IMR-90 (cell line): ENCODE data around the gene COPZ1. TPM values are rescaled to one million over a fixed set of nuclear protein-coding genes. Genes with fewer than 3 reads are reported as not detected.

Experiments used
- ATAC-seq: fragments of 200-7000 bp; cut with Tn5 transposase; 2 replicates; pipeline ENCODE4 v1.9.1; 2020; ENCODE audit warnings: low read depth, mild to moderate bottlenecking, moderate library complexity
- BruUV-seq: library from RNA; stranded (reverse); fragments of 400-500 nt; replicated peaks from 2 replicates; lab custom pipeline; 2021; lab: Mats Ljungman, UMichigan
- CTCF ChIA-PET: fragments of 300-600 bp; formaldehyde crosslinking; extraction: SDS; loops from one replicate; lab custom pipeline; 2021; ENCODE audit warnings: antibody characterized with exemption; lab: Yijun Ruan, JAX
- POLR2A ChIA-PET: fragments of 300-600 bp; sonication (Branson Sonifier 250); formaldehyde crosslinking; loops from one replicate; lab custom pipeline; 2022; ENCODE audit warnings: antibody characterized with exemption; ENCODE audit not compliant: unreplicated experiment; lab: Charles Lee
- DNase-seq: peaks from one replicate; pipeline ENCODE4 v3.0.0; 2013
- H2AFZ ChIP-seq: replicated peaks from 2 replicates; pipeline ENCODE3; 2013; ENCODE audit warnings: low read length, mild to moderate bottlenecking; ENCODE audit not compliant: poor library complexity
- H2AK5ac ChIP-seq: 2 replicates; pipeline ENCODE4 v1.6.1; 2013; ENCODE audit warnings: low read depth, low read length, inconsistent platforms
- H2AK9ac ChIP-seq: replicated peaks from 2 replicates; pipeline ENCODE3; 2013; ENCODE audit warnings: mild to moderate bottlenecking, low read depth, low read length, moderate library complexity; ENCODE audit not compliant: poor library complexity
- H2BK120ac ChIP-seq: 2 replicates; pipeline ENCODE4 v1.6.1; 2013; ENCODE audit warnings: low read depth, low read length, inconsistent platforms
- H2BK15ac ChIP-seq: 3 replicates; pipeline ENCODE4 v1.6.1; 2013; ENCODE audit warnings: low read depth, low read length, inconsistent platforms
- H2BK20ac ChIP-seq: 2 replicates; pipeline ENCODE4 v1.6.1; 2013; ENCODE audit warnings: low read depth, mild to moderate bottlenecking, inconsistent platforms, low read length, moderate library complexity
- H2BK5ac ChIP-seq: 2 replicates; pipeline ENCODE4 v1.6.1; 2013; ENCODE audit warnings: mild to moderate bottlenecking, low read depth, low read length, inconsistent platforms; ENCODE audit not compliant: poor library complexity, severe bottlenecking
- H3K14ac ChIP-seq: replicated peaks from 2 replicates; pipeline ENCODE4 v1.6.1; 2013; ENCODE audit warnings: low read depth, low read length, inconsistent platforms
- H3K18ac ChIP-seq: 2 replicates; pipeline ENCODE4 v1.6.1; 2013; ENCODE audit warnings: low read depth, low read length, control low read depth
- H3K23ac ChIP-seq: 2 replicates; pipeline ENCODE4 v1.6.1; 2013; ENCODE audit warnings: low read depth, low read length, inconsistent platforms
- H3K27ac ChIP-seq: 2 replicates; pipeline ENCODE4 v1.5.1; 2013; ENCODE audit warnings: mild to moderate bottlenecking, control low read depth, low read length; ENCODE audit not compliant: insufficient read depth
- H3K27me3 ChIP-seq: 2 replicates; pipeline ENCODE4 v1.6.1; 2013; ENCODE audit warnings: low read length; ENCODE audit not compliant: control insufficient read depth, insufficient read depth
- H3K36me3 ChIP-seq: 2 replicates; pipeline ENCODE4 v1.6.1; 2013; ENCODE audit warnings: low read length, mixed read lengths; ENCODE audit not compliant: control insufficient read depth, insufficient read depth
- H3K4ac ChIP-seq: 2 replicates; pipeline ENCODE4 v1.6.1; 2013; ENCODE audit warnings: low read depth, low read length, inconsistent platforms
- H3K4me1 ChIP-seq: 2 replicates; pipeline ENCODE4 v1.6.1; 2013; ENCODE audit warnings: low read length, mixed read lengths; ENCODE audit not compliant: control insufficient read depth, insufficient read depth
- H3K4me2 ChIP-seq: 2 replicates; pipeline ENCODE4 v1.6.1; 2013; ENCODE audit warnings: low read depth, mild to moderate bottlenecking, control low read depth, low read length, moderate library complexity
- H3K4me3 ChIP-seq: 2 replicates; pipeline ENCODE4 v1.5.1; 2013; ENCODE audit warnings: low read depth, mild to moderate bottlenecking, control low read depth, low read length, moderate library complexity; ENCODE audit not compliant: insufficient read depth
- H3K56ac ChIP-seq: 2 replicates; pipeline ENCODE4 v1.6.1; 2013; ENCODE audit warnings: low read length, inconsistent platforms; ENCODE audit not compliant: insufficient read depth; ENCODE audit errors: extremely low read depth
- H3K79me1 ChIP-seq, 2 experiments: 2 replicates each; pipeline ENCODE4 v1.6.1; 2013; ENCODE audit warnings: low read length in 2 of 2, inconsistent platforms in 1 of 2, low read depth in 1 of 2
- H3K9ac ChIP-seq: 2 replicates; pipeline ENCODE4 v1.6.1; 2013; ENCODE audit warnings: low read depth, low read length, control low read depth
- H3K9me1 ChIP-seq: 2 replicates; pipeline ENCODE4 v1.6.1; 2013; ENCODE audit warnings: low read length, inconsistent platforms; ENCODE audit not compliant: insufficient read depth
- H3K9me3 ChIP-seq: 2 replicates; pipeline ENCODE4 v1.6.1; 2013; ENCODE audit warnings: low read length; ENCODE audit not compliant: control insufficient read depth, insufficient read depth
- H4K20me1 ChIP-seq: 2 replicates; pipeline ENCODE4 v1.6.1; 2013; ENCODE audit warnings: low read length, inconsistent platforms; ENCODE audit not compliant: insufficient read depth
- H4K5ac ChIP-seq: 2 replicates; pipeline ENCODE4 v1.6.1; 2013; ENCODE audit warnings: mild to moderate bottlenecking, low read depth, low read length, control low read depth
- H4K8ac ChIP-seq, 2 experiments: 2 replicates each; pipeline ENCODE4 v1.6.1; 2013; ENCODE audit warnings: low read depth in 2 of 2, low read length in 2 of 2, control low read depth in 1 of 2, inconsistent platforms in 1 of 2
- H4K91ac ChIP-seq: 2 replicates; pipeline ENCODE4 v1.6.1; 2013; ENCODE audit warnings: low read depth, low read length, inconsistent platforms; ENCODE audit not compliant: insufficient read depth
- BHLHE40 ChIP-seq: fragments of 150-350 bp; IDR thresholded peaks from 2 replicates; pipeline ENCODE4 v1.6.1; 2016; ENCODE audit warnings: mild to moderate bottlenecking, low read depth, low read length
- CHD1 ChIP-seq: IDR thresholded peaks from 2 replicates; pipeline ENCODE4 v1.6.1; 2012; ENCODE audit warnings: low read depth, low read length, improper control_type of control experiment
- FOS ChIP-seq: fragments of 150-350 bp; IDR thresholded peaks from 2 replicates; pipeline ENCODE4 v1.6.1; 2016; ENCODE audit warnings: low read depth, low read length
- MXI1 ChIP-seq: IDR thresholded peaks from 2 replicates; pipeline ENCODE4 v1.6.1; 2012; ENCODE audit warnings: low read depth, mild to moderate bottlenecking, low read length, moderate library complexity, borderline replicate concordance
- POLR2A ChIP-seq: IDR thresholded peaks from 2 replicates; pipeline ENCODE4 v1.6.1; 2012; ENCODE audit warnings: mild to moderate bottlenecking, low read depth, low read length
- RAD21 ChIP-seq: IDR thresholded peaks from 2 replicates; pipeline ENCODE4 v1.6.1; 2012; ENCODE audit warnings: low read length, improper control_type of control experiment
- SMC3 ChIP-seq: fragments of 150-350 bp; IDR thresholded peaks from 2 replicates; pipeline ENCODE4 v1.6.1; 2016; ENCODE audit warnings: low read depth, mild to moderate bottlenecking, antibody characterized with exemption, low read length, moderate library complexity
- WGBS, 2 experiments: methylation state at CpG; one replicate each; pipeline versions ENCODE4 v1.1.5 to v1.1.7; 2013; ENCODE audit warnings: missing lambda C conversion rate in 2 of 2; ENCODE audit not compliant: insufficient read length in 1 of 2; ENCODE audit errors: extremely low coverage in 2 of 2; 5-methylcytosine and 5-hydroxymethylcytosine counted together
- dilution Hi-C: fragments of 300-500 bp; cut with HindIII; formaldehyde crosslinking; loops from one replicate; pipeline ENCODE4 v1.14.3; 2018; ENCODE audit warnings: low sequenced_read_pairs; ENCODE audit not compliant: unreplicated experiment
- in situ Hi-C: fragments of 300-500 bp; cut with MboI; formaldehyde crosslinking; loops from 3 replicates; pipeline ENCODE4 v1.14.3; 2019; ENCODE audit warnings: low sequenced_read_pairs, inconsistent platforms, mixed read lengths
- intact Hi-C: fragments of 100-400 bp; cut with micrococcal nuclease; formaldehyde crosslinking; loops from 2 replicates; pipeline ENCODE4 v1.10.0; 2022
- polyA plus RNA-seq, 3 experiments: library from polyadenylated mRNA; depleted of rRNA; stranded (reverse); fragments of >200 nt; gene quantifications; 2 replicates each; pipeline ENCODE4 v1.2.3, GENCODE V29; 2012; ENCODE audit warnings: low replicate concordance in 1 of 3
- total RNA-seq: library from RNA; depleted of rRNA; stranded (reverse); fragments of >200 nt; gene quantifications from 2 replicates; pipeline ENCODE4 v1.2.3, GENCODE V29; 2012
- TF ChIP-seq, protein P1 (sequence below): conservative IDR thresholded peaks from 2 replicates; pipeline ENCODE4 v1.5.1; 2012; ENCODE audit warnings: mild to moderate bottlenecking, low read depth, low read length, improper control_type of control experiment

Gene COPZ1
- total and polyA plus RNA-seq, 2 of the 4 experiments (the other 2 are of a cell fraction): 187 to 382 TPM

DNA sequence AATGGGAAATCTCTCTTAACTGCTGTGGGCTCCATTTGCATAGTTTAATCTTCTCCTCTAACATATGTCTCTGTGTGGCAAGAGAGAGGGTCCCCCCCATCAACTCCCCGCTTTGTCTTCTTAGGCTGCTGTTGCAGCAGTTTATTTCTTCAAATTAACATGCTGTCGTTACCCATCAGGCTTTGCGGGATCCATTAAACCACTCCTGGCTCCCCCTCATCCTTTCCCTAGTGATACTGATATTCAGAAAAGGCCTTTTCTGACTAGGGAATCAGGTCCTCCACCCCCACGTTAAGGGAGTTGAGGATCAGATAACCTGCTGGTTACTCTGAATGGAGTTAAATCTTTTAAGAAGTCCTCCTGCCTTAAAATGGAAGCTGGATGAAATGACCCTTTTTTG, 24.1 kb downstream of the COPZ1 start:
- no peak overlapping the region for H3K9ac ChIP-seq
- TF ChIP-seq BHLHE40: no peak
- TF ChIP-seq FOS: no peak
- no peak for TF ChIP-seq MXI1
- TF ChIP-seq, protein P1, sequence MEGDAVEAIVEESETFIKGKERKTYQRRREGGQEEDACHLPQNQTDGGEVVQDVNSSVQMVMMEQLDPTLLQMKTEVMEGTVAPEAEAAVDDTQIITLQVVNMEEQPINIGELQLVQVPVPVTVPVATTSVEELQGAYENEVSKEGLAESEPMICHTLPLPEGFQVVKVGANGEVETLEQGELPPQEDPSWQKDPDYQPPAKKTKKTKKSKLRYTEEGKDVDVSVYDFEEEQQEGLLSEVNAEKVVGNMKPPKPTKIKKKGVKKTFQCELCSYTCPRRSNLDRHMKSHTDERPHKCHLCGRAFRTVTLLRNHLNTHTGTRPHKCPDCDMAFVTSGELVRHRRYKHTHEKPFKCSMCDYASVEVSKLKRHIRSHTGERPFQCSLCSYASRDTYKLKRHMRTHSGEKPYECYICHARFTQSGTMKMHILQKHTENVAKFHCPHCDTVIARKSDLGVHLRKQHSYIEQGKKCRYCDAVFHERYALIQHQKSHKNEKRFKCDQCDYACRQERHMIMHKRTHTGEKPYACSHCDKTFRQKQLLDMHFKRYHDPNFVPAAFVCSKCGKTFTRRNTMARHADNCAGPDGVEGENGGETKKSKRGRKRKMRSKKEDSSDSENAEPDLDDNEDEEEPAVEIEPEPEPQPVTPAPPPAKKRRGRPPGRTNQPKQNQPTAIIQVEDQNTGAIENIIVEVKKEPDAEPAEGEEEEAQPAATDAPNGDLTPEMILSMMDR: no peak
- TF ChIP-seq RAD21: no peak
- TF ChIP-seq SMC3: no peak
- no peak for TF ChIP-seq CHD1
- no peak for TF ChIP-seq POLR2A
- BruUV-seq: no TSS peak
- no peak overlapping the region for H2BK15ac ChIP-seq
- peaks cover 47% of the 10 kb centered on the region for H3K36me3 ChIP-seq
- H3K4ac ChIP-seq: no peak overlapping the region
- H3K27me3 ChIP-seq: no peaks in the 10 kb centered on the region
- H3K23ac ChIP-seq: no peak overlapping the region
- H3K27ac ChIP-seq: no peak overlapping the region
- ChIA-PET CTCF (no interaction called here), POLR2A (no interaction called here)
- no peak overlapping the region for H2BK20ac ChIP-seq
- no peak overlapping the region for H4K8ac ChIP-seq
- 0 out of 4 replicates have a peak, but pooled peaks cover 0 to 3% of the 10 kb centered on the region in 2 experiments for H3K79me1 ChIP-seq
- no peak overlapping the region for H3K18ac ChIP-seq
- no peak overlapping the region for H4K91ac ChIP-seq
- H3K14ac ChIP-seq: no peak overlapping the region
- H3K9me1 ChIP-seq: peaks cover 8% of the 10 kb centered on the region; the same call in 1 of the 2 replicates
- H2BK120ac ChIP-seq: no peak overlapping the region
- H3K9me3 ChIP-seq: no peaks in the 10 kb centered on the region
- H2AK9ac ChIP-seq: no peak overlapping the region
- intact Hi-C loops: no loop called here
- no CpG with 5 or more reads among the region's 4 CpGs for WGBS, 2 experiments
- H2AFZ ChIP-seq: no peak overlapping the region
- H4K5ac ChIP-seq: no peak overlapping the region
- in situ Hi-C loops: no loop called here
- H3K56ac ChIP-seq: no peak overlapping the region
- no peak overlapping the region for H3K4me2 ChIP-seq
- DNase-seq: no peak
- H3K4me3 ChIP-seq: no peak overlapping the region
- H4K20me1 ChIP-seq: no peaks in the 10 kb centered on the region
- peaks cover 21% of the 10 kb centered on the region for H3K4me1 ChIP-seq
- H2BK5ac ChIP-seq: no peak overlapping the region
- dilution Hi-C loops: no loop called here
- ATAC-seq: no peak
- no peak overlapping the region for H2AK5ac ChIP-seq
